Stimulated activated CD4-positive, alpha-beta T cell treated with anti-CD3 and anti-CD28 coated beads, TNF-alpha, amount 100 ng/mL, for 24 hours (primary cell): ENCODE data around the gene TMEM18.

Experiments
- DNase-seq, 3 experiments: peaks; one replicate each; pipeline ENCODE4 v3.0.0-alpha.2; 2020; ENCODE audit warnings: low read depth in 3 of 3

Gene TMEM18

DNA sequence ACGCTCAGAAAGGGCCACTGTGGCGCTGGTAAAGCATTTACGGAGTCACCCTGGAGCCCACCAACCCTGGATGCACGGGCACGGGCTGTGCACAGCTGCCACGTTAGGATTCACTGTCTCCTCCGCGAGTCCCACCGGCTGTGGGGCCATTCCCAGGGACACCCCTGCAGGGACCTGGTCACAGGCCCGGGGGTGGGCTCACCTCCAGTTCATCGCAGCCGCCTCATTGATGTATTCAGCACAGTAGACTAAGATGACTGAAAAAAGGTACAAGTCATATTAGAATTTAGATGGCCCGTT is 4.7 kb downstream of the TMEM18 start:
- DNase-seq, result no peak

DNA sequence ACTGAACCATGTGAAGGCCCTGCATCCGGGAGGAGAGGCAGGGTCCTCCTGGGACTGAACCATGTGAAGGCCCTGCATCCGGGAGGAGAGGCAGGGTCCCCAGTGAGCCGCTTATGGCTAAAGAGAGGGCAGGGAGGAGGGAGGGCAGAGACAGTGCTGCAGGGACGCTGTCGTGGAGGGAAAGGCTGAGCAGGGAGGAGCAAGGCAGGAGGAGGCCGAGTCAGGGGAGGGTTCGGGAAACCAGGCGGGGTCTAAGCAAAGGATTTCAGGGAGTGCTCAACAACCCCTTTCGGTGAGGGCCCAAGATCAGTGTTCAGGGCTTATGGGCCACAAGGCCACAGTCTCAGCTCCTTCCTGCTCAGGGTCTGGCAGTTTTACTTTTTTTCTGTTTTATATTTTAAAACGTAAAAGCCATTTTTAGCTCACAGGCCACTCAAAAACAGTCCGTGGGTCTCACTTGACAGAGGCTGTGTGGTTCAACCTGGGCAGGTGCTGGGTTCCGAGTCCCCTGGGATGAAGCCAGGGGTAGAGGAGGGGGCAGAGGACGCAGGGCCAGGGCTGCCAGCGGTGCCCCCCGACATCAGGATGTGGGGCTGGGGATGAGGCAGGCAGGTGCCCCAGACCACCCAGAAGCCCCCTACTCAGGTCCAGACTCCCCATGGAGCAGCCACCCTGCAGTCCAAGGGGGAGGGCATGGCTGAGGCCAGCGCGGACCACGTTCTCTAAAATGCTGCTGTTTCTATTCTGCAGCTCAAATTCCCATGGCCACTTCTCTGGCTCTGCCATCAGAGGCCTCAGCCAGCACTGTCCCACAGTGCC is 5.2 kb downstream of the TMEM18 start:
- no peak for DNase-seq

DNA sequence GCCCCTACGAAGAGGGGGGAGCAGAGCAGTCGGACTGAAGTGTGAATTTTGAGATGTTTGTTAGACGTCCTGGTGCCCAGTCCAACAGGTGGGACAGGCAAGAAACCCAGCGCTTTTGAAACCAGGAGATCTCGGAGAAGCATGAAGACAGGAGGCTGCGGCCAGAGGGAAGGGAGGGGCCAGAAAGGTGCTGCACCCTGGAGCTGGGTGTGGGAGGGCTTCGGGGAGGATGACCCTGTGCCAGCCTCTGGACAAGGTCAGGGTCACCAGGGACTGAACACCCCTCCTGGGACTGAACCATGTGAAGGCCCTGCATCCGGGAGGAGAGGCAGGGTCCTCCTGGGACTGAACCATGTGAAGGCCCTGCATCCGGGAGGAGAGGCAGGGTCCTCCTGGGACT is 6.1 kb downstream of the TMEM18 start:
- no peak for DNase-seq

DNA sequence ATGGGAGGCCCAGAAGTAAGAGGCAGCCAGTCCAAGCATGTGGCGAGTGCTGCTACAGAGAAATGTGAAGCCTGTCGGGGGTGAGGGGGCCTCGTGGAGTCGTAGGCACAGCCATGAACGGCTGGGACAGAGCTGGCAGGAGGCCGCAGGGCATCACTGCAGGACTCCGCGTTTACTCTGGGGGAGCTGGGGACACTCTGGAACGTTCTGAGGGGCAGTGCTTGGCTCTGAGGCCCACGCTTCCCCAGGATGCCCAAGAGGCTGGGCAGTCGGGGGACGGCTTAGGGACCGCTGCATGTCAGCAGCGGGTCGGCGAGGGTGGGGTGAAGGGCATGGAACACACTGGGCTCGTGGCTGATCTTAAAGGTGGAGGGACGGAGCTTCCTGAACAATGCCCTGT is 6.6 kb downstream of the TMEM18 start:
- no peak for DNase-seq

DNA sequence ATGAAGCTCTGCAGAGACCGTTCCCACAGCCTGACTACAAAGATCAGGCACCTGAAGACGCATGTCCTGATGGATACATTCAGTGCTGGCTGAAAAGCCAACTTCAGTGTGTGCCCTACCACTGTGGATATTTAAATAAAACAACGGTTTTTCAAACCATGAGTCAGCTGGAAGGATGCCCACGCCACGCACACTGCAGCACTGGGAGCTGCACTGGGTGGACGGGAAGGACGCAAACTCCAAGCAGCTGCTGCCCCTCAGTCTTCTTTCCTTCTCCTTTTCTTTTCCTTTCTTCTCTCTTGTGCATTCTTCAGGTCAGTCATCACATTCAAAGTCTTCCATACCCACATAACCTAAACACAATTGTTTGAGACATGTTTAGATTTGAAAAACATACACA is 7.9 kb downstream of the TMEM18 start:
- DNase-seq, result no peak

DNA sequence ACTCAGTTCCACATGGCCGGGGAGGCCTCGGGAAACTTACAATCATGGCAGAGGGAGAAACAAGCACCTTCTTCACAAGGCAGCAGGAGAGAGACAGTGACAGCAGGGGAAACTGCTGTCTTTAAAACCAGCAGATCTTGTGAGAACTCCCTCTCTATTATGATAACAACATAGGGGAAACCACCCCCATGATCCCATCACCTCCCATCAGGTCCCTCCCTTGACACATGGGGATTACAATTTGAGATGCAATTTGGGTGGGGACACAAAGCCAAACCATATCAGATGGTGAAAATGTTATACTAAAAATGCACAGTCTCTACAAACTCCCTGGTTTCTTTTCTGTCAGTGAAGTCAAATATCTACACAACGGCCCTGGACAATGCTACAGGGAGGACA is 9.2 kb downstream of the TMEM18 start:
- no peak for DNase-seq

DNA sequence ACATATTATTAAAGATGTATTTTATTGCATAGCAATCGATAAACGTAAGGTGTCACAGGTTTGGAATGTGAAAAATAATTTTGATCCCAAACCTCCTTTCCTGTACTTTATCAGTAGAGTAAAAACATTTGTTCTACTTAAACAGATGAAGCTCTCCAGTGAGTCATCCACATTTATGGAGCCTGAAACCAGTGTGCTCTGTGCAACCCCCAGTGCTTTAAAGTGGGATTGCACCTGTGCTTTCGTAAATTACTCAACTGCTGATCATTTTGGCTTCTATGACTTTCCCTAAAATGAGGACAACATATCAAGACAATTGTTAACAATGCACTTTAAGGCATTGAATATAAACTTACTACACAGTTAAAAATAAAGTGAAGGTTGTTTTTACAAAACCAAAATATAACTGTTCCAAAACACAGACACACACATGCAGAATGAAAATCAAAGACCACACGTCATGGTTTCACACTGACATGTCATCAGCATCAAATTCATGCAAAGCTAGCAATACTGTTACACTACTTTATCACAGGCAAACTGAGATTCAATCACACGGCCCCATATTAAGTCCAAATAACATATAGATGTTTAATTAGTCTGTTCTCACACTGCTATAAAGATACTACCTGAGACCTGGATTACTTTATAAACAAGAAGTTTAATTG is 9.7 kb downstream of the TMEM18 start:
- no peak for DNase-seq

DNA sequence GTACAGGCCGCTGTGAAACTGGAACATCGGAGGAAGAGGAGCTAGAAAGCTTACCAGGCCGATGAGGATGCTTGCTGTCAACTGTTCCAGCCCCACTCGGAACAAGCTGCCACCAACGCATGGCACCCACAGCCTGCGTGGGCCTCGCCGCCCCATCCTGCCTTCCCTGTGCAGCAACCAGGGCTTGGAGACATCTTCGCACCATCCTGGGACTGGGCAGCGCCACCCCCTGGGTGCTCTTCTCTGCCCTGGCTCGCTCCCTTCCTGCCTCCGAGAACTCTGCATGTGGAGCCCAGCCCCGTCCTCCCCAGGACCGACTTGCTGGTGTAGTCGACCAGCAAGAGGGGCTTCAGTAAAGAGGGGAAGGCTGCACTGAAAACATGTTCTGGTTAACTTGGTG is 10.8 kb downstream of the TMEM18 start:
- no peak for DNase-seq

DNA sequence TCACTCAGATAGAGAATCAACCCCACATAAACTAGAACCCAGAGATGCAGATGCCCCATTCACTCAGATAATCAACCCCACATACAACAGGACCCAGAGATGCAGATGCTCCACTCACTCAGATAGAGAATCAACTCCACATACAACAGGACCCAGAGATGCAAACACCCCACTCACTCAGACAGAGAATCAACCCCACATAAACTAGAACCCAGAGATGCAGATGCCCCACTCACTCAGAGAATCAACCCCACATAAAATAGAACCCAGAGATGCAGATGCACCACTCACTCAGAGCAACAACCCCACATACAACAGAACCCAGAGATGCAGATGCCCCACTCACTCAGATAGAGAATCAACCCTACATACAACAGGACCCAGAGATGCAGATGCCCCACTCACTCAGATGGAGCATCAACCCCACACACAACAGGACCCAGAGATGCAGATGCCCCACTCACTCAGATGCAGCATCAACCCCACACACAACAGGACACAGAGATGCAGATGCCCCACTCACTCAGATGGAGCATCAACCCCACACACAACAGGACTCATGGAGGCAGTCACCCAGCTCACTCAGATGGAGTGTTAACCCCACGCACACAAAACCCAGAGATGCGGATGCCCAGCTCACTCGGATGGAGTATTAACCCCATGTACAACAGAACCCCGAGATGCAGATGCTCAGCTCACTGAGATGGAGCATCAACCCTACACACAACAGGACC is 11.7 kb downstream of the TMEM18 start:
- DNase-seq, result no peak

DNA sequence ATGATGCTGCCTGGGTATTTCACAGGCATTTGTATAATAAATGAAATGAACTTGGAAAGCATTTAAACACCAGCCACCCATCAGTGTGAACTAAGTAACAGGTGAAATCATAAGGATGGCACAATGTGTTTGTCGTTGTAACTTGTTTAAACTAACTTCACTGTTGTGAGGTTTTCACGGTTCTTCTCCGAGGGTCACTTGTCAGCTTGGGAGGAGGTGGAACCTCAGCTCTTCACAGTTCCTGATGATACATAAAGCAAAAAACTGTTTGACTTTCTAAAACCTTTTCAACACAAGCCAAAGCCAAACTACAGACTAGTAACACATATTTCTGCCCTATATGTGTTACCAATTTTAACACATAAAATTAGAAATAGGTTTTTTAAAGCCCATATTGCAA is 13.1 kb downstream of the TMEM18 start:
- no peak for DNase-seq

DNA sequence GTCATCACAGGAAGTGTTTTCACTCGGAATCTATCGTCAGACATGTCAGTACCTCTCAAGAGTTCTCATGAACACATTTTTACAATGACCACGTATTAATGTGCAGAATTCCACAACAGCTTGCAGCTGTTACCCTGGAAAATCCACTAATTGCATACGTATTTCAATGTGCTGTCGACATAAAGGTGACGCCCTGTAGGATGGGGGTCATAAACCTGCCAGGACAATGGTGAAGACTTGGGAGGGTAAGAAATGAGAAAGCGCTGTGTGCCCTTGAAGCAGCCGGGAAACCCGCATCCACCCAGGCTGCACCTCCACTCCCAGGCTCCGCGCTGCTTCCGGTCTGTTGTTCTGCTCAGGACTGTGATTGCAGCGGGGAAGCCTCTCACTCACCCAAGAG is 14.0 kb downstream of the TMEM18 start:
- no peak for DNase-seq

DNA sequence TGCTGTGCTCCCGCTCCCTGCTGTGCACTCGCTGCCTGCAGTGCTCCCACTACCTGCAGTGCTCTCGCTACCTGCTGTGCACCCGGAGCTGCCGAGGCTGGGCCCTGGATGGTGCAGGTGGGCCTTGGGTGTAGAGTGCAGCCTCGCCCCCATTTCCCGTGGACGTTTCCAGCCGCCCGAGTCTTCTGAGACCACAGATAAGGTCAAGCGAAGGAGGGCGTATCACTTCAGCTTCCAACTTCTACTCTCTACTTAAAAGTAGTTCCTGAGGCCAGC is 15.9 kb downstream of the TMEM18 start:
- DNase-seq, result no peak

DNA sequence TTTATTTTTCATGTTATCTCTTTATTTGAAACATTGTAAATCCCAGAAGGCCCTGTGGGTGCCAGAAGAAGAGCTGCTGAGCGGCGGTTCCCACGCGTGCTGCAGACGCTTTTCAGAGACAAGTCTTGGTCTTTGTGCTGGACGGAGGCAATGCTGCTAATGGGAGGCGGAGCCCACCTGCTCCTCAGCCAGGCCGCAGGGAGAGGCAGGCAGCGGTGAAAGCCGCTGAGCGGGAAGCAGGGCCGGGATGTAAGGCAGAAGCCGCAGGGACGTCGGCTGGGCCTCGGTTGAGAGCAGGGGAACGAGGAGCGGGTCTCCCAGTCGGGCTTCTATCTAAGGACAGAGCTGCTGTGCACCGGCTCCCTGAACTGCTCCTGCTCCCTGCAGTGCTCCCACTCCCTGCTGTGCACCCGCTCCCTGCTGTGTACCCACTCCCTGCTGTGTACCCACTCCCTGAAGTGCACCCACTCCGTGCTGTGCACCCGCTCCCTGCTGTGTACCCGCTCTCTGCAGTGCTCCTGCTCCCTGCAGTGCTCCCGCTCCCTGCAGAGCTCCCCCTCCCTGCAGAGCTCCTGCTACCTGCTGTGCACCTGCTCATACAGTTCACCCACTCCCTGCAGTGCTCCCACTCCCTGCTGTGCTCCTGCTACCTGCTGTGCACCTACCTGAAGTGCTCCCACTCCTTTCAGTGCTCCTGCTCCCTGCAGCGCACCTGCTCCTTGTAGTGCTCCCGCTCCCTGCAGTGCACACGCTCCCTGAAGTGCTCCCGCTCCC is 16.4 kb downstream of the TMEM18 start:
- no peak for DNase-seq

DNA sequence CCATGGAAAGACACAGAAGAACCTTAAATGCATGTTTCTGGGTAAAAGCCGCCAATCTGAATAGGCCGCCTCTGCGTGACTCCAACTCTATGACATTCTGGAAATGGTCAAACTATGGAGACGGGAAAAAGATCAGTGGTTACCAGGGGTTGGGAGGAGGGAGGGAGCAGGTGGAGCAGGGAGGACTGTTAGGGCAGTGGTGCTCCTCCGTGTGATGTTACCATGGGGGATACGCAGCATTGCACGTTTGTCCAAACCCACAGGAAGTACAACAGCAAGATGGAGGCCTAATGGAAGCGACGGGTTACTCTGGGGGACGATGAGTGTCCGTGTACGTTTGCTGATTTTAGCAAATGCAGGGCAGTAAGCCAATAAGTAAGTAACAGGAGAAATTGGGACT is 17.2 kb downstream of the TMEM18 start:
- DNase-seq, result no peak

DNA sequence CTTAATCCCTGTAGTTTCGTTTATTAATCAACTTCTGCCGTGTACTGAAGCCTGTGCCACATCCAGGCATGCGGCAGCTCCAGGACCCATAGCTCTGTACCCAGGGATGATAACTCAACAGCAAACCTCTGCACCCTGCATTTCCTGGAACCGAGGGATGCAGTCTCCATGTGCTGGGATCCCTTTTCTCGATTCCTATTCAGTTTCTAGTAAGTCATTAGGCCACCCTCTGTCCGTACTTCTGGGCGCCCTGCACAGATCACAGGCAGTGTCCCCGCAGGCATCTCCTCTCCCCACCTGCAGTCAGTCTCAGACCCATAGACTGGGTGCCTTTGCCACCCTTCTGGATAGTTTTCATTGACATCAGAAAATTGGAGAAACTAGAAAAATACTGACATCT is 18.8 kb downstream of the TMEM18 start:
- DNase-seq, result no peak

DNA sequence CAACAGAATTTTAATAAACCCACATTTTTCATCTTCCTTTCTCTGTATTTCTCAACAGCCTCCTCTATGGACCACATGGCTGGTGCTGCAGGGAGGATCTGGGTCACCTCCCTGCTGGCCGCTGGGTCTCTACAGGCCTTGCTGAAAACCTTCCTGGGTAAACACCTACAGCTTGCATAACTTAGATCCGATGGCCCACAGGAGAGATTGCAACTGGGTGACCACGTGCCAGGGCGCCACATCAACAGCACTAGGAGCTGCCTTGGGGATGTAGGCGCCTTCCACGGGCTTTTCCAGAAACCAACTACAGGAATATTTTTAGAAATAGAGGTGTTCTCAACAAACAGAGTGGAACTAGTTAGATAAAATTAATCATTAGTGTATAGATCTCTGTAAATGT is 19.4 kb downstream of the TMEM18 start:
- DNase-seq, result no peak

DNA sequence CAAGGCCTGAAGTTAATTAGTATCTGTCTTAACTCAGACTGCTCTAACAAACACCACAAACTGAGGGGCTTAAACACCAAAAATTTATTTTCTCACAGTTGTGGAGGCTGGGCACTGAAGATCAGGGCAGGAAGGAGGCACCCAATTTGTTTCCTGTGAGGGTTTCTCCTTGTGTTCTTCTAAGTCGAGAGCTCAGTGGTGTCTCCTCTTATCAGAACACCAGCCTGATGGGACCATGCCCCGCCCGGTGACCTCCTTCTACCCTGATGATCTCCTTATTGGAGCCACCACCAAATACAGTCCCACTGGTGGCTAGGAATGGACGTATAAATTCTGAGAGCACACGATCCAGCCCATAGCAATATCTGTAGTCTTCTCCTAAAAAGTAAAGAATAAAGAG is 20.5 kb downstream of the TMEM18 start:
- no peak for DNase-seq

DNA sequence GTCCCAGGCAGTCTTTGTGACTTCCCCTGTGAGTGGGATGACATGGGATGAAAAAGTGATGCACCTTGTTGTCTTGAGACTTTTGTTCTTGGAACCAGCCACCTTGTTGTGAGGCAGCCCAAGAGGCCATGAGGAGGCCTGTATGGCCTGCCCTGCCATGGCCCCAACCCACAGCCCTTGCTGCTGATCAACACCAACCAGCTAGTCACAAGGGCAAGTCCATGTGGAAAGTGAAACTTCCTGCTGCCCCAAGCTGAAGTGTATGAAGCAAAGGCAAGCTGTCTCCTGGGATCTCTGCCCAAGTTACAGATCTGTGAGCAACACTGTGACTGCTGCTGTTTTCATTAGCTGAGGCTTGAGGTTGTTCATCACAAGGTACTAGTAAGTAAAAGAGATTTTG is 21.6 kb downstream of the TMEM18 start:
- DNase-seq, result no peak

DNA sequence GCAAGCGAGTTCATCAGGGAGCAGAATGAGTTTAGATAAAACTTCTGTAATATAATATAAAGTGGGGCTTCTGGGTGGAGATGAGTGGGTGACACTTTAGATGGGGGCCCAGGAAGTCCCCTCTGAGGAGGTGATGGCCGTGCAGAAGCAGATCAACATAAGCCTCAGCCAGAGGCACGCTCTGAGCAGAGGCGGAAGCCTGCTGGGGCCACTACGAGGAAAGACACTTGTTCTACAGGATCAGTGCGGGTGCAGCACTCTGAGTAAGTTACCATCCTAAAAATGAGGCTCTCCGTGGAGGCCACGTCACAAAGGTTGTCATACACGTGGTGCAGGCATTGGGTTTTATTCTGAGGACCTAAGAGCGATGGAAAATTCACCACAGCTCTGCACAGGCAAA is 22.3 kb downstream of the TMEM18 start:
- no peak for DNase-seq

DNA sequence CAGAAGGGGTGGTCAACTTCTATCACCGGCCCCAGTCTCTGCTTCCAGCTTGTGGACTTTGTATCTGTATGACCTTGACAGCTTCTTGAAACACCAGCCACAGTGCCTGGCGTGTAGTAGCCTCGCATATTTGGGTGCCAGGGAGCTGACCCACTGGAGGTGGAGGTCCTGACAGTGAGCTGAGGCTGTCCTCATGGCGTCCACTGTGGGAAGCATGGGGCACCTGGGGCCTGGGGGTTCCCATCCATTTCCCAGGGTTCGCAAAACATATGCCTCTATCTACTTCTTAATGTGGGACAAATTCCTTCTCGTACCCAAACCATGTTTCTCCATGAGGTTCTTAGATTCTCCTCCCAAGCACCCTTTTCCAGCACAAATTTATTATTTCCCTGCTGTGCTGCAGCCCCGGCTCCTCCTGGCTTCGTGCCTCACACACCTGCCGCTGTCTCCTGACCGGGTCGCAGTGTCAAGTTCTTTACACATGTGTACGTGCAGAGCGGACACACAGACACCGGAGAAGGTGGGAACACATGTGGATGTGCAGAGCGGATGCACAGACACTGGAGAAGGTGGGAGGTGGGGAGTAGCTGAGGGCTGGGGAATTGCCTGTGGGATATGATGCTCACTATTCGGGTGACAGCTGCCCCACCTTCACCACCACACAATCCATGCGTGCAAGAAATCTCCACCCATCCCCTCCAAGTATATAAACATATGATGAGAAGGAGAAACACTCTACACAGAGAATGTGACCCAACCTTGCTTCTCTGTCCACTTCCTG is 23.4 kb downstream of the TMEM18 start:
- DNase-seq, result no peak

DNA sequence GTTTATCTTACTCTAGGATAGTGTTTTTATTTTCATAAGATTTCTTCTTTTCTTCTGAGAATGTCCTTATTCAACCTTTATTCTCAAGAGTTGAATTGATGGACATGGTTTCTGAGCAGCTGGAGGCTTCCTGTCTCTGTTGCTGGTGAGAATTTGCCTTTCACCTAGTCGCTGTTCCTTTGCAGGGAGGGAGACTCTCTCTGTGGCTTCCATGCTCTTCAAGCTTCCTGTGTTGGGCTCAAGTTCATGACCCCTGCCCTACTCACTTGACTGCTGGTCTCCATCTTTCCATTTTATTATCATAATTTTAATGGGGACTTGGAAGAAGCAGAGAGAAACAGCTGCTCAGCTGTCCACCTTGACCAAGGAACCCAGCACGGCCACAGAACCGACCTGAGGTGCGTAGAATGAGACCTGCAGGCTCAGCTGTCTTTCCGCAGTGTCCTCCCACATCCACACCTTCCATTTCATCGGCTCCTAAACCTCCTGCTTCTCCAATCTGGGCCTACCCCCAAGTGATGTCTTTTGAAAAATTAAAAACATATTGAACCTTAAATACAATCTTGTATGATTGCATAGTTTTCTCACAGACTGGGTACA is 24.2 kb downstream of the TMEM18 start:
- DNase-seq, result no peak
